HT-29 (cell line): ENCODE results near the gene WBP4. TPM values are rescaled to one million over a fixed set of nuclear protein-coding genes. Genes with fewer than 3 reads are reported as not detected.
"Not testable (repeated sequence)": the region's sequence is repeated elsewhere in the genome, so short reads cannot be mapped to it uniquely, and the experiment has no call there.

ENCODE experiments used
- DNase-seq: peaks from one replicate; pipeline ENCODE4 v3.0.0-alpha.2; 2015; ENCODE audit warnings: low spot score
- small RNA-seq: library from RNA; depleted of rRNA; stranded (forward); fragments of <200 nt; gene quantifications from one replicate; pipeline ENCODE3, GENCODE V24; 2014
- total RNA-seq: library from RNA; depleted of rRNA; stranded (reverse); fragments of >200 nt; shearing (Covaris generic); gene quantifications from 2 replicates; pipeline ENCODE4 v1.2.3, GENCODE V29; 2014; rRNA removed

The WBP4 gene
- total RNA-seq, 1 experiment from 2014 or later: 3.7 TPM

- DNase-seq: no peak
Measured at GRCh38 chr13:41079725-41080124, 18.4 kb downstream of the WBP4 start.

- DNase-seq: no peak
Measured at GRCh38 chr13:41085961-41086585, 24.8 kb downstream of the WBP4 start.

GRCh38 chr13:41095681-41096080 is 34.4 kb downstream of the WBP4 start:
- DNase-seq: not testable (repeated sequence)

- no peak for DNase-seq
Measured at GRCh38 chr13:41098761-41099160, 37.5 kb downstream of the WBP4 start.

- no peak for DNase-seq
Measured at GRCh38 chr13:41099986-41100385, 38.7 kb downstream of the WBP4 start.

- DNase-seq: no peak
Measured at GRCh38 chr13:41107104-41107571, 45.8 kb downstream of the WBP4 start.

- peak; percentile 17 for DNase-seq
Measured at GRCh38 chr13:41107584-41108014, 46.3 kb downstream of the WBP4 start.

GRCh38 chr13:41111454-41111853 is 50.1 kb downstream of the WBP4 start:
- DNase-seq: no peak

GRCh38 chr13:41117869-41118268 is 56.6 kb downstream of the WBP4 start:
- DNase-seq: no peak

GRCh38 chr13:41122838-41123237 is 61.5 kb downstream of the WBP4 start:
- peak; percentile 72 for DNase-seq

GRCh38 chr13:41127701-41128100 is 66.4 kb downstream of the WBP4 start:
- DNase-seq: no peak

- no peak for DNase-seq
Measured at GRCh38 chr13:41130356-41130755, 69.0 kb downstream of the WBP4 start.

- DNase-seq: not testable (repeated sequence)
Measured at GRCh38 chr13:41131189-41131588, 69.9 kb downstream of the WBP4 start.

GRCh38 chr13:41131660-41132511 is 70.6 kb downstream of the WBP4 start:
- DNase-seq: not testable (repeated sequence)

GRCh38 chr13:41132512-41133152 is 71.3 kb downstream of the WBP4 start, which contains the start of gene KBTBD6:
TSS of gene KBTBD6 (minus strand) at chr13:41132802. CDS start at chr13:41132511, 291 bp downstream.
- peak; percentile 100 for DNase-seq

Small RNA genes lying within 50 kb of the gene (small RNA-seq; reads per million reads assigned to genes)
- gene MIR3168: not detected
- not detected for gene RN7SL597P

Other genes with a start within 250 kb of the WBP4 start
- 41.9 and 46.5 TPM in 2 replicates for gene ELF1, start 42.2 kb upstream of the WBP4 start, total RNA-seq
- gene KBTBD6, start 71.3 kb downstream of the WBP4 start, total RNA-seq: 5.6 and 5.8 TPM in 2 replicates
- 6.3 and 7.4 TPM in 2 replicates for gene KBTBD7, start 133.1 kb downstream of the WBP4 start, total RNA-seq
- gene MTRF1, start 202.1 kb downstream of the WBP4 start, total RNA-seq: 10.7 and 10.9 TPM in 2 replicates
- 8.0 and 10.9 TPM in 2 replicates for gene NAA16, start 249.8 kb downstream of the WBP4 start, total RNA-seq